ENCODE data around the gene FZD7. TPM values are rescaled to one million over a fixed set of nuclear protein-coding genes. Genes with fewer than 3 reads are reported as not detected.

The FZD7 gene
- total and polyA plus RNA-seq, 2 donors (not counting 1 experiment from before 2014, with no cell fraction given): 0.67 to 2.1 TPM

DNA sequence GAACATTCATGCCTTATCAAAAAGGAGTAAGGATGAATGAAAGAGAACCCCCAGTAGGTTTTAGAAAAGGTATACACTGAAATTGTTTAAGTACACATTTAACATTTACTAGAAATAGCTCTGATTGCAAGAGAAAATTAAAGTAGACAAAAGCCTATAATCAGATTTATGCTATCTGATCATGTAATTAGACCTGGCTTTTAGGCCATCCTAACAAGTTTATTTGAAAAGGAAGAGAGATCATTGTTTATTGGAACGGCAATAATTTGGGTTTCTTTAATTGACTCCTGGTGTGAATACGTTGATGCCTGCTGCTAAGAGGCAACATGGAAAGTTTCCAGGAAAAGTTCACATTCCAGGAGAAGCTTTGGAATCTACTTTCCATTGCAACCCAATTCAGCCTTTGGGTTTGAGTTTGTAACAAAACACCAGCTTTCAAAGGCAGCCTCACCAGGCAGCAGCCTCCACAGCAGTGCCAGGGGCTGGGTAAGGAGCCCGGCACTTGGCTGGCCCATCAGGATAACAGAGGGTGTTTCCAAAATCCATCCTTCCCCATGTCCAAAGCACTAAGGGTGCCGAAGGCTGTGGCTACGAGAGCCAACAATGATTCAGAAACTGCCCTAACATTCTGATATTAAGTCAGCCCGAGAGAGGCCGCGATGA is 18.0 kb downstream of the FZD7 start:
- H3K27ac ChIP-seq (ENCODE audit: low read length in 2 of 2): no peak overlapping the region
- H3K9me3 Mint-ChIP-seq (ENCODE audit: insufficient read depth): peaks cover 2% of the 10 kb centered on the region
- peaks cover 0 to 17% (median 6%) of the 10 kb centered on the region in 4 experiments for H3K27me3 ChIP-seq (replicated peaks in 1 of 4; ENCODE audit: control extremely low read depth in 1 of 4, control insufficient read depth in 3 of 4, insufficient read depth in 4 of 4, low read length in 3 of 4)
- ATAC-seq (ENCODE audit: low read depth): no peak
- H2AFZ ChIP-seq (ENCODE audit: insufficient read depth, low read depth, low read length, poor library complexity, severe bottlenecking): no peak overlapping the region
- H3K79me2 ChIP-seq (ENCODE audit: control insufficient read depth, insufficient read depth, low read length): no peaks in the 10 kb centered on the region
- H3K27ac Mint-ChIP-seq: no peak overlapping the region
- no peak overlapping the region for H3K9ac ChIP-seq (ENCODE audit: low read length)
- no peak overlapping the region for H3K4me3 Mint-ChIP-seq
- intact Hi-C loops (cut with micrococcal nuclease): no loop called here
- no peaks in the 10 kb centered on the region for H3K36me3 ChIP-seq (replicated peaks in 1 of 2; ENCODE audit: control extremely low read depth in 1 of 2, control insufficient read depth in 1 of 2, extremely low read depth in 1 of 2, insufficient read depth in 2 of 2, low read length in 1 of 2)
- no peaks in the 10 kb centered on the region for H3K4me1 ChIP-seq (ENCODE audit: control insufficient read depth in 2 of 2, insufficient read depth in 2 of 2, low read length in 2 of 2)
- H3K4me3 ChIP-seq (ENCODE audit: control extremely low read depth in 1 of 5, extremely low read depth in 1 of 5, insufficient read depth in 1 of 5, low read depth in 2 of 5, low read length in 4 of 5): no peak overlapping the region
- H3K4me2 ChIP-seq (replicated peaks; ENCODE audit: low read depth, low read length, poor library complexity, severe bottlenecking): no peak overlapping the region
- H4K20me1 ChIP-seq (ENCODE audit: control insufficient read depth, insufficient read depth, low read length, poor library complexity, severe bottlenecking): no peaks in the 10 kb centered on the region
- WGBS (ENCODE audit: insufficient coverage): 87% methylated on average over 5 of the region's 8 CpGs
- ChIA-PET CTCF (no interaction called here), POLR2A (no interaction called here)
- TF ChIP-seq EZH2 (IDR thresholded peaks at IDR 0.05; ENCODE audit: borderline replicate concordance, insufficient read depth, low read depth, low read length, poor library complexity, severe bottlenecking): no peak
- TF ChIP-seq, protein P1, sequence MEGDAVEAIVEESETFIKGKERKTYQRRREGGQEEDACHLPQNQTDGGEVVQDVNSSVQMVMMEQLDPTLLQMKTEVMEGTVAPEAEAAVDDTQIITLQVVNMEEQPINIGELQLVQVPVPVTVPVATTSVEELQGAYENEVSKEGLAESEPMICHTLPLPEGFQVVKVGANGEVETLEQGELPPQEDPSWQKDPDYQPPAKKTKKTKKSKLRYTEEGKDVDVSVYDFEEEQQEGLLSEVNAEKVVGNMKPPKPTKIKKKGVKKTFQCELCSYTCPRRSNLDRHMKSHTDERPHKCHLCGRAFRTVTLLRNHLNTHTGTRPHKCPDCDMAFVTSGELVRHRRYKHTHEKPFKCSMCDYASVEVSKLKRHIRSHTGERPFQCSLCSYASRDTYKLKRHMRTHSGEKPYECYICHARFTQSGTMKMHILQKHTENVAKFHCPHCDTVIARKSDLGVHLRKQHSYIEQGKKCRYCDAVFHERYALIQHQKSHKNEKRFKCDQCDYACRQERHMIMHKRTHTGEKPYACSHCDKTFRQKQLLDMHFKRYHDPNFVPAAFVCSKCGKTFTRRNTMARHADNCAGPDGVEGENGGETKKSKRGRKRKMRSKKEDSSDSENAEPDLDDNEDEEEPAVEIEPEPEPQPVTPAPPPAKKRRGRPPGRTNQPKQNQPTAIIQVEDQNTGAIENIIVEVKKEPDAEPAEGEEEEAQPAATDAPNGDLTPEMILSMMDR (IDR thresholded peaks at IDR 0.05): no peak
- H3K4me1 Mint-ChIP-seq: no peaks in the 10 kb centered on the region
- H3K9me3 ChIP-seq (ENCODE audit: control extremely low read depth in 1 of 3, control insufficient read depth in 2 of 3, insufficient read depth in 1 of 3, low read length in 2 of 3): no peaks in the 10 kb centered on the region
- no peak for DNase-seq
- peaks cover 51% of the 10 kb centered on the region for H3K27me3 Mint-ChIP-seq

DNA sequence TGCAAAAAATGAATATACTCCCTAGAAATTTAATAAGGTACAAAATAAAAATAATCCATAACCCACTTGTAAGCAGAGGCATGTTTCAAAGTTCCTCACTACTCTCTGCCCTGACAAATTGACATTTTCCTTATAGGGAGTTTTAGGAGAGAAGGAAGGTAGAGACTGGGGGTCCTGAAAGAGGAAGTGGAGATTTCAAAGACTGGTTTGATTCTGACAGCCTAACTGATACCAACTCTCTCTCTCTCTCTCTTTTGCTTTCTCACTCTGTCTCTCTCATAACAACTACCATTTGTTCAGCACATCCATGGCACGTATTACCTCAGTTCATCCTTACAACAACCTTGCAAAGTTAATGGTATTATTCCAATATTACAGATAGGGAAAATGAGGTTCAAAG is 18.6 kb downstream of the FZD7 start:
- H4K20me1 ChIP-seq (ENCODE audit: control insufficient read depth, insufficient read depth, low read length, poor library complexity, severe bottlenecking): no peaks in the 10 kb centered on the region
- H3K36me3 ChIP-seq (replicated peaks in 1 of 2; ENCODE audit: control extremely low read depth in 1 of 2, control insufficient read depth in 1 of 2, extremely low read depth in 1 of 2, insufficient read depth in 2 of 2, low read length in 1 of 2): no peaks in the 10 kb centered on the region
- no CpG with 5 or more reads among the region's 1 CpG for WGBS (ENCODE audit: insufficient coverage)
- Mint-ChIP-seq H3K4me3 (no peak overlapping the region), H3K4me1 (no peaks in the 10 kb centered on the region), H3K27me3 (peaks cover 48% of the 10 kb centered on the region), H3K9me3 (ENCODE audit: insufficient read depth) (peaks cover 2% of the 10 kb centered on the region), H3K27ac (no peak overlapping the region)
- H3K9me3 ChIP-seq (ENCODE audit: control extremely low read depth in 1 of 3, control insufficient read depth in 2 of 3, insufficient read depth in 1 of 3, low read length in 2 of 3): peaks cover 0 to 1% (median 0%) of the 10 kb centered on the region in 3 donors
- peaks cover 0 to 17% (median 5%) of the 10 kb centered on the region in 4 experiments for H3K27me3 ChIP-seq (replicated peaks in 1 of 4; ENCODE audit: control extremely low read depth in 1 of 4, control insufficient read depth in 3 of 4, insufficient read depth in 4 of 4, low read length in 3 of 4)
- ATAC-seq (ENCODE audit: low read depth): no peak
- H2AFZ ChIP-seq (ENCODE audit: insufficient read depth, low read depth, low read length, poor library complexity, severe bottlenecking): no peak overlapping the region
- H3K4me1 ChIP-seq (ENCODE audit: control insufficient read depth in 2 of 2, insufficient read depth in 2 of 2, low read length in 2 of 2): no peaks in the 10 kb centered on the region
- H3K4me2 ChIP-seq (replicated peaks; ENCODE audit: low read depth, low read length, poor library complexity, severe bottlenecking): no peak overlapping the region
- intact Hi-C loops (cut with micrococcal nuclease): no loop called here
- H3K79me2 ChIP-seq (ENCODE audit: control insufficient read depth, insufficient read depth, low read length): no peaks in the 10 kb centered on the region
- DNase-seq: no peak
- no peak overlapping the region for H3K4me3 ChIP-seq (ENCODE audit: control extremely low read depth in 1 of 5, extremely low read depth in 1 of 5, insufficient read depth in 1 of 5, low read depth in 2 of 5, low read length in 4 of 5)
- no peak for TF ChIP-seq EZH2 (IDR thresholded peaks at IDR 0.05; ENCODE audit: borderline replicate concordance, insufficient read depth, low read depth, low read length, poor library complexity, severe bottlenecking)
- TF ChIP-seq, protein P1 (IDR thresholded peaks at IDR 0.05): no peak
- ChIA-PET CTCF (no interaction called here), POLR2A (no interaction called here)
- H3K9ac ChIP-seq (ENCODE audit: low read length): no peak overlapping the region
- H3K27ac ChIP-seq (ENCODE audit: low read length in 2 of 2): no peak overlapping the region

Data from B cell (primary cell).